AG08396 (cell line): ENCODE results near the gene NANOS3.
A peak's percentile ranks its signal among the peaks of the same experiment; 100 is the strongest.

Experiments used
- DNase-seq: peaks from one replicate; pipeline ENCODE4 v3.0.0; 2012; ENCODE audit warnings: low spot score, mixed read lengths

The NANOS3 gene

GRCh38 chr19:13864667-13865570 is 12.0 kb upstream of the NANOS3 start:
- peak; percentile 42 for DNase-seq

- DNase-seq, result peak; percentile 70
Observed at GRCh38 chr19:13865571-13866462, 11.1 kb upstream of the NANOS3 start.

- no peak for DNase-seq
Observed at GRCh38 chr19:13866463-13867046, 10.4 kb upstream of the NANOS3 start.

DNA sequence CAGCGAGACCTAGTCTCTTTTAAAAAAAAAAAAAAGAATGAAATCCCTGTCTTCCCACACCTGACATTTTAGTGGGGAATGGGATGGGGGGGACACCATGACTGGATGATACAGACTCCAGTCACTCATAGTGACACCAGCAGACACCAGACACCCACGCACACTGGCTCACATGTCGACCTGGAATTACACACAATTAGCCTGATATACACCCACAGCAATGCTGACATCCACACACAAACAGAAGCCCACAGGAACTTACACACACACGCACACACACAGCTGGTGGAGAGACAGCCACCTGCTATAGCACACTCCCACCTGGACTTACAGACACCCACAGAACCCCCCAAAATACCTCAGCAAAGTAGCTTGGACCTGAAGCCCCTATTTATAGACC is 8.3 kb upstream of the NANOS3 start:
- no peak for DNase-seq

- no peak for DNase-seq
Observed at GRCh38 chr19:13869281-13869680, 7.7 kb upstream of the NANOS3 start.

DNA sequence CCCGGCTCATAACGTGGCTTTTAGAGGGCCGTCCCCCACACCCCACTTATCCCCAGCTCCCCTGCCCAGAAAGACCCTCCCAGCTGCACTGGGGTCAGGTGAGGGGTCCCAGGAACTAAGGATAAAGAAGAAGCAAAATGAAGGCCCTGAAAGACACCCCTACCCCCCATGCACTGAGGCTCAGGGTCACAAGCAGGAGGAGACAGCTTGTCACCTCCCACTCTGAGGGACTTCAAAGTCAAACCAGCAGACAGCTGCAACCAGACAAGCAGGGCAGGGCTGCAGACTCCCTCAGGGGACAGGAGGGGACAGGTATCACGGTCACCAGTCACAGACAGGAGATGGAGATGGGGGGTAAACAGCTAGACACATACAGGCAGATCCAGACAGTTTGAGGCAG is 6.1 kb upstream of the NANOS3 start:
- no peak for DNase-seq

- DNase-seq, result no peak
Observed at GRCh38 chr19:13872339-13872694, 4.6 kb upstream of the NANOS3 start.

GRCh38 chr19:13872695-13873389 is 4.1 kb upstream of the NANOS3 start:
- DNase-seq, result peak; percentile 59

DNA sequence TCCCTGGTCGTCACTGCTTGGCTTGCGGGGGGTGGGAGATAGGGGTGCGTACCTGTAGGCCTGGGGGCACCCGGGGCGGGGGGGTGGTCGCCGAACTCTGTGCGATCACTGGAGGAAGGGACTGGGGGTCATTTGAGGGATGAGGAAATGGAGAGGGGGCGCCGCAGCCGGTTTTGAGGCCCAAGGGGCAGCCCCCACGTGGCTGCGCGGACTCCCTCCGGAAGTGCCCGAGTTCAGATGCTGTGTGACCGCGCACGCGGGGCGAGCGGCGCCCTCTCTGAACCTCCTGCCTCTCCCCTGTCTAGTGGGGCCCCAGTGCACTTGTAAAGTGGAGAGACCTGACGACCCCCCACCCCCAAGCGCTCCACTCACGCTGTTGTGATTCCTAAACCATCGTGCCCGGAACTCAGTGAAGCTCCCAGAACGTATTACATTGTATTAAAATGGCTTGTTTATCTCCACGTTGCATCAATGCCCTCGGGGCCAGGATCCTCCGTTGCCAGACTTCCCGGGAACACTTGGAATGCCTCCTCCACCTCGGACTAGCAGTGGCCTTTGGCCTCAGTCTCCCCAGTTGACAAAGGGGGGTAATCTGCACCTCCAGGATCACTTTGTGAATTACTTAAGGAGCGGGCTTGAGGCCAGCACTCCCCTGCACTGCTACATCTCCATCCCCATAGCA is 3.0 kb upstream of the NANOS3 start:
- DNase-seq, result no peak

GRCh38 chr19:13875824-13876223 is 1.1 kb upstream of the NANOS3 start:
- DNase-seq, result no peak

GRCh38 chr19:13877303-13877702 is 369 bp downstream of the NANOS3 start:
- DNase-seq, result no peak

DNA sequence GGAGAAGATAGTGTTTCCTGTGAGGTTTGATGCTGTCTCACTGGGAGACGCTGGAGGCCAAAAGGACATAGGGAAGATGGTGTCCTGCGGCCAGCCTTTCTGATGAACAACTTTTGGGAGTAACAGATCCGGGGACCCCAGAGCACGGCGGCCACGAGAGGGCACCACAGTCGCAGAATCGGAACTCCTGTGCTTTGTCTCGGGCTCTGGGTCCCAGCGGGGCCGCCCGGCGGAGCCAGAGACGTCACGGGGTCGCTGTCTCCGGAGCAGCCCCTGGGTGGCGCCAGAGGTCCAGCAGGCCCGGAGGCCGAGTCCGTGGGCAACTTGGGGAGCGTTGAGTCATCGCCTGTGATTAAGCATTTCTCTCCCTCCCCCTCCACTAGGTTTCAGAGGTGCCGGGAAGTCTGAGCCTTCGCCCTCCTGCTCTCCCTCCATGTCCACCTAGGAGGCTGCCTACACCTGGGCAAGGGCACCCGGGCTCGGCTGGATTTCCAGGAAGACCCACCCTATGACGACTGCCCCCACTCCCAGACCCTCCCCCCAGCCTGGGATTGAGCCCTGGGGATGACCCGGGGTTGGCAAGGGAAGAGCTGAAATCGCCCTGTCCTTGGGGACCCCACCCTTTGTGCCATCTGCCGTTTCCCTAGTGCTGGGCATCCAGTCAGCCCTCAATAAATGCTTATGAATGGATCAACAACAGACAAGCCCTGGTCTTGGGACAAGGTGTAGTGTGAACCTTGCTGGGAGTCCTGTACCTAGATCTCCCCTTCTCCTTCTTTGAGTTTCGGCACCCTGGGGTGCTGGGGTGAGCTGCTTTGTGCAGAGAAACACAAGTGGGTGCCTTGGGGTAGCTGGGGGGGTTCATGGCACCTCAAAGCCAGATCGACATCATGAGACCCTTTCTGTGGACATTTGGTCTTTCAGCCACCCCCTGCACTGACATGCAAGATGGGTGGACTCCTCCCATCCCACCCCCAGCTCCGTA is 3.4 kb downstream of the NANOS3 start:
- DNase-seq, result peak; percentile 98

GRCh38 chr19:13881251-13881691 is 4.3 kb downstream of the NANOS3 start:
- no peak for DNase-seq

DNA sequence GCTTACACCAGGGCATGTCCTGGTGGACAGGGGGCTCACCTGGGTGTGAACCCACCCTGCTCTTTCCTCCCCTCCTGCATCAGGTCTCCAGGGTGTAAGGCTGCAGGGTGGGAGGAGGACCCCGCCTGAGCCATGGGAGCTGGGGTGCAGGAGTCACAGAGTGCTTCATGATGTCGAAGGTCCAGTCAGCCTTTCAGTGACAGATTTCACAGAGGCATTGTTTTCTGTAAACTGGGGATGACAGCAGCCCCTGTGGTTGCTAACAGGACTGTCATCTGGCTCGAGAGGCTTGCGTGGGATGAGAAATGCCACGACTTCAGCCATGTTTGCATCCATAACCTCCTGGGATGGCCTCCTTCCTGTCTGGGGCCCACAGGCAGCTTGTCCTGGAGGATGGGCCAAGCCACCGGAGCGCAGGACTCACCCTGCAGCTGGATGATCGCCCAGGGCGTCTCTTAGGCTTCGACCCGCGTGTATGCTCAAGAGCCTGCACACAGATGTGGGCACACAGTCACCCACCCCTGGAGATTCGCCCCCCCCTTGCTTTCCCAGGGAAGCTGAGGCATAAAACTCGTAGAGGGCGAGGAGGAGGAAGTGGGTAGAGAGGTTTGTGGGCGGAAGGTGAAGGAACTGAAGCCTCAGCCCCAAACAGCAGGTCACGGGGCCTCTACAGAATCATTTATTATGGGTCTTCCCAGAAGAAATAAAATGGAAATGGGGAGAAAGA is 4.9 kb downstream of the NANOS3 start:
- DNase-seq, result peak; percentile 43

DNA sequence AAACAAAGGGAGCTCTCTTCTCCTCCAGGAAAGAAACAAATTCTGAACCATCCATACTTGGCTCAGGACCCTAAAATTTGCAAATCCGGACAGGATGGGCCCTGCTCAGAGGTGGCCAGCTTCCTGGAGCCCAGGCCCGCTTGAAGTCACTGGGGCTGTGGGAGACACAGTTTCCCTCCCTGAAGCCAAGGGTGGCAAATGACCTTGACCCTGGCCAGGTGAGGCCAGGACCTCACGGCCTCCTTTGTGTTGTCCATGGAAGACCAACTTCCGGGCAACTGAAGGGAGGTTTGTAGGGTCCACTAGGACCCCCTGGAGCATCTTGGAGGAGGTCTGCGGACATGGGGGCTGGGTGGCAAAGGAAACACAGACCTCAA is 5.5 kb downstream of the NANOS3 start:
- DNase-seq, result no peak

DNA sequence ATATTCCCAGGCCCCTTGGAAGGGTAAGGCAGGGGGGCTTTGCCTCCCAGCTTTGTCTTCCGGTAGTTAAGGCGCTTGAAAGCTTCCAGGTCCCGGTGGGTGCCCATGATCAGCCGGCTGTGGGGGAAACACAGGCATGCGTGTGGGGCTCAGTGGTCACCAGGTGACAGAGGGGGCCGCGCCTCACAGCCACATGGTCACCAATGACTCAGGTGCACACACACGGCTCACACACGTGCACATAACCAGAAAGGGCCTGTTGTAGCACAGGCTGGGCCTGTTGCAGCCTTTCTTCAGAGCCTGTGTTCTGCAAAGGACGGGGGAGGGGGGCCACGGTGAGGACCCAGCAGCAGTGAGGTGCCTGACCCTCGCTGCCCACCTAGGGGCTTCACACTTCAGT is 5.9 kb downstream of the NANOS3 start:
- DNase-seq, result no peak

- no peak for DNase-seq
Observed at GRCh38 chr19:13883516-13884064, 6.7 kb downstream of the NANOS3 start.

DNA sequence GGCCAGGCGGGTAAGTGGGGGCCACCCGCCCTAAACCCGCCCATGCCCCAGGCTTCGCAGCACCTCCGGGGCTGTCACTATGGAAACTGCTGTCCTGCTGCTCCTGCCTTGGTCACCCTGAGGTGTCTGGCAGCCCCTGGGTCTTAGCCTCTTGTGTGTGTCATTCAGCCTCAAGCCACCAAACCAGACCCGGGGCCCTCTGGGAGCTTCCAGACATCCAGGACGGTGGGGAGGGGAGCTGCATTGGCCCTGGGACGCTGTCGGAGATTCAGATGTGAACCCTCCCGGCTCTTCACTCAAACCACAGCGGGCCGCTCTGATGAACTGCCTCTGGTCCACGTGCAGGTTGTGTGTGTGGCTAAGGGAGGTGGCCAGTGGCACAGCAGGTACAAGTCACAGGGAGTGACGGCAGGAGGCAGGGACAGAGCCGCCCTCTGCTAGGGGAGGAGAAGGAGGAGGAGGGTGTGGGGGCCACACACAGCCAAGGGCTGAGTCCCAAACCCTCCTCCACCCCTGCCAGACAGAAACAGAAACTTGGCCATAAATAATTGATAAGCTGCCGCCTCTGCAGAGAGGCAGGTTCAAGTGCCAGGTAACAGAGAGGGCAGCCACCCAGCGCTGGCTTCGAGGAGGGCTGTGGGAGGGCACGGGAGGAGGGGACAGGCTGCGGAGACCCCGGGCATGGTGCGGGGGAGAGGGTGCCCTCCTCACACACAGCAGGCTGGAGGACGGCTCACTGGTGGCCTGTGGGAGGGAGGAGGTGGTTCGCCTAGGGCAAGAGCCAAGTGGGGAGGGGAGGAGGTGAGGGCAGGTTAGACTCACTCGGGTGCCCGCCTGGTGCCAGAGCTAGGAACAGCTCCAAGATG is 8.0 kb downstream of the NANOS3 start:
- DNase-seq, result no peak
